Measurements from ENCODE around the gene OR10A6.

DNA sequence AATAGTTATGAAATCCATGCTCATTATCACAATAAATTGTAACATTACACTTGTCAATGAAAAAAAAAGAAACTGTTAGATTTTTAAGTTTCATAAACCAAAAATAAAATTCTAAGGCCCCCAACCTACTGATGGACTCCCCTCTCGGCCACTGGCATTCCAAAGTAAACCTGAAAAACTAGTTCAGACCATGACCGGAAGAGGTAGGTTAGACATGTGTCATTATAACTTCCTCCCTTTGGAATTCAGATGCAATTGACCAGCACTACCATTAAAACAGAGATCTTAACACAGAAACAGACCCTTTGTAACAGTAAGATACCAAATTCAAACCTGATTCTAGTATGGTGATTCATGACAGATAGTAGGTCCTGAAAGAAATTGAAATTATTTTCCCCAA, 12.9 kb downstream of the OR10A6 start:
- TF ChIP-seq, protein P1, sequence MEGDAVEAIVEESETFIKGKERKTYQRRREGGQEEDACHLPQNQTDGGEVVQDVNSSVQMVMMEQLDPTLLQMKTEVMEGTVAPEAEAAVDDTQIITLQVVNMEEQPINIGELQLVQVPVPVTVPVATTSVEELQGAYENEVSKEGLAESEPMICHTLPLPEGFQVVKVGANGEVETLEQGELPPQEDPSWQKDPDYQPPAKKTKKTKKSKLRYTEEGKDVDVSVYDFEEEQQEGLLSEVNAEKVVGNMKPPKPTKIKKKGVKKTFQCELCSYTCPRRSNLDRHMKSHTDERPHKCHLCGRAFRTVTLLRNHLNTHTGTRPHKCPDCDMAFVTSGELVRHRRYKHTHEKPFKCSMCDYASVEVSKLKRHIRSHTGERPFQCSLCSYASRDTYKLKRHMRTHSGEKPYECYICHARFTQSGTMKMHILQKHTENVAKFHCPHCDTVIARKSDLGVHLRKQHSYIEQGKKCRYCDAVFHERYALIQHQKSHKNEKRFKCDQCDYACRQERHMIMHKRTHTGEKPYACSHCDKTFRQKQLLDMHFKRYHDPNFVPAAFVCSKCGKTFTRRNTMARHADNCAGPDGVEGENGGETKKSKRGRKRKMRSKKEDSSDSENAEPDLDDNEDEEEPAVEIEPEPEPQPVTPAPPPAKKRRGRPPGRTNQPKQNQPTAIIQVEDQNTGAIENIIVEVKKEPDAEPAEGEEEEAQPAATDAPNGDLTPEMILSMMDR (IDR thresholded peaks at IDR 0.05; ENCODE audit: borderline replicate concordance, extremely low read depth, low read length, poor library complexity, severe bottlenecking), result no peak
- no peak for TF ChIP-seq EZH2 (IDR thresholded peaks at IDR 0.05; ENCODE audit: borderline replicate concordance, low read depth, low read length, severe bottlenecking)

All from DND-41 (cell line).